GM12874 (cell line): ENCODE data around the gene SOX6.

ENCODE experiments used
- TF ChIP-seq, protein P1 (sequence below): IDR thresholded peaks from 2 replicates; pipeline ENCODE4 v1.5.1; 2011; ENCODE audit warnings: low read depth, mild to moderate bottlenecking, control low read depth, low read length, moderate library complexity; ENCODE audit not compliant: insufficient read depth

SOX6 gene

DNA sequence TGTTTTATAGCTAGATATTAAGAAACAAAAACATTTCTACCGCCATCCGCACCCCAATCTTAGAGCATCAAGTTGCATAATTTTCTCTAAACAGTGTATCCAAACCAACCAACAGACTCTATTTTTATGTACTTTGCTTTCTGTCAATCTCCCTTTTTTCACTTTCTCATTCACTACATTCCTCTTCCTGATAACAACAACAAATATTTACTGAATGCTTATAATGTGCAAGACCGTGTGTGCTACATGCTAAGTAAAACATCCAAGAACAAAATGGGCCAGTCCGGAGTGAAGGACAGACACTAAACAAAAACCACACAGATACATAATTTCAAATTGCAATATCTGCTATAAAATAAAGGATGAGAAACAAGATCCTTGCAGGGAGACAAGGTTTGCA is 38.6 kb upstream of the SOX6 start:
- TF ChIP-seq, protein P1, sequence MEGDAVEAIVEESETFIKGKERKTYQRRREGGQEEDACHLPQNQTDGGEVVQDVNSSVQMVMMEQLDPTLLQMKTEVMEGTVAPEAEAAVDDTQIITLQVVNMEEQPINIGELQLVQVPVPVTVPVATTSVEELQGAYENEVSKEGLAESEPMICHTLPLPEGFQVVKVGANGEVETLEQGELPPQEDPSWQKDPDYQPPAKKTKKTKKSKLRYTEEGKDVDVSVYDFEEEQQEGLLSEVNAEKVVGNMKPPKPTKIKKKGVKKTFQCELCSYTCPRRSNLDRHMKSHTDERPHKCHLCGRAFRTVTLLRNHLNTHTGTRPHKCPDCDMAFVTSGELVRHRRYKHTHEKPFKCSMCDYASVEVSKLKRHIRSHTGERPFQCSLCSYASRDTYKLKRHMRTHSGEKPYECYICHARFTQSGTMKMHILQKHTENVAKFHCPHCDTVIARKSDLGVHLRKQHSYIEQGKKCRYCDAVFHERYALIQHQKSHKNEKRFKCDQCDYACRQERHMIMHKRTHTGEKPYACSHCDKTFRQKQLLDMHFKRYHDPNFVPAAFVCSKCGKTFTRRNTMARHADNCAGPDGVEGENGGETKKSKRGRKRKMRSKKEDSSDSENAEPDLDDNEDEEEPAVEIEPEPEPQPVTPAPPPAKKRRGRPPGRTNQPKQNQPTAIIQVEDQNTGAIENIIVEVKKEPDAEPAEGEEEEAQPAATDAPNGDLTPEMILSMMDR, result no peak

GRCh38 chr11:16393340-16393739 is 37.0 kb upstream of the SOX6 start:
- TF ChIP-seq, protein P1, result no peak

DNA sequence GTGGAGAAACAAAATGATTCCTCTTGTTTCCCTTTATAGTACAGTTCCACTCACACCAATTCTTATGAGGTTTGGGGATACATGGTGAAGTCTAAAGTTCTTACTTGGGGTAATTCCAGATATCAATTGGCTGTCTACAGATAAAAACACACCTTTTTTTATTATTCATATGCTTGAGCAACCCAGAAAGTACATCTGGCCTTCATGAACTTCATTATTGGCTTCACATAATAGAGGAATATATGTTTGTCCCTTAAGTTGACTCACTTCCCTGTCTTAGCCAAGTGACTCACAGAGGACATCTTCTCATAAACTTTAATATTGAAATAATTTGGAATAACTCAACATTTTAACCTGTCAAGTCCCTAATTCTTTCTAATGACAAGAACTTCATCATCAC is 36.3 kb upstream of the SOX6 start:
- TF ChIP-seq, protein P1, result no peak

DNA sequence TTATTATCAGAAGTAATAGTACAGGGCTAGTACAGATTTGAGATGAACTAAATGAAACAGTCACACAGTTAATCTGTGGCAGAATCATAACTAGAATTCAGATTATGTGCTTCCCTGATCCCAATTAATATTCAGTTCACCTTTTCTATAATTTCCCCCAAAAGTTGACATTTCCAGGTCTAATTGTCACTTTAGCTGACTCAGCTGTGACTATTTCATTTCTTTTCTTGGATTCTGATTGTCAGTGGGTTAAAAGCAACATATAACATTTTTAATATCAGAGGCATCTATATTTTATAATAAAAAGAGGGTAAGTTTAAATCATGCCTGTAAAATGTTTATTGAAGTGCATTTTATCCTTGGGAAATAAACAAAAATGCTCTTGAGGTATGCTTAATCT is 28.8 kb upstream of the SOX6 start:
- TF ChIP-seq, protein P1, result no peak

DNA sequence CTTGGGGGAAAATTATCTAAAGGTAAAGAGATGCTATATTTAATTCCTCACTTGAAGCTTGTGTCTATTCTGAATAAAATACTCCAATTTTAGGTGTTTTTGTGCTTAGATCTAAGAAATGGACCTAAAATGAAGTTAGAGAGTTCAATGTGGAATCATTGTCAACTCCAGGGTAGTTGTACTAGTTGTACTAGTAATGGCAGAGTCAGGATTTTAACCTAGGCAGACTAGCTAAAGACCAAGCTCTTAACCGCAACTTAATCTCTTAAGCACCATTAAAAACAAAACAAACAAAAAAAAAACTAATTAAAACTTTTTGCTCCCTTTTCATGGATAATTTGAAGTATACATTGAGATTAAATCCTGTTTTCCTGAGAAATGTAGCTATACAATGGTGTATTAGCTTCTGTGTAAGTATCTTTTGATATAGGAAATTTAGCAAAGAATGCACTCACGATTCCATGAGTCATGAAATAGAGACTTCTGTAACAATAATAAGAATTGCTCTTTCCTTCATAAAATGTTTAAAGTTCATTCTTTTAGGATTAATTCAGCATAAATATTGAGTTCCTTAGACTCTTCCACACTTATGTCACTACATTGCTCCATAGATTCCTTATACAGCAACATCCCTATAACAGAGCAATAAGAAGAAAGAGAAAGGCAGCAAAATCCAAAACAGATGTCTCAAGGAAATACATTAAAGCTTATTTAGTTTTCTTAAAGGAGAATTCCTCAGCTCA is 26.5 kb upstream of the SOX6 start:
- TF ChIP-seq, protein P1, result no peak

DNA sequence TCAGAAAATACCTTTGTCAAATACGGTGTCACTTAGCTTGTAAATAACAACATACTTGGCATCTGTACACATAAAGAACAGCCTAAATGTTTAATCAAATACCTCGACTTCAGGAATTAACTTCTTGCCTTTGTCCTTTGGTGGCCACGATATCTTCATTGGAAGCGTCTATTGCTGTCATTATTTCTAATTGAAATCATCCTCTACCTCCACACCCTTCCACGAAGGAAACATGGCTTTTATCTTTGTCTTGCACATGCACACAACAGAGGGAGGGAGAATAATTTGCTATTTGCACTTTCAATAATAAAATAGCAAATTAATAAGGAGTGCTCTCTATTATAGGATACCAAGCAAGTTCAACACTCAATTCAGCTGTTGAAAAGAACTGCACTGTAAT is 25.8 kb upstream of the SOX6 start:
- TF ChIP-seq, protein P1, result no peak

GRCh38 chr11:16380941-16381568 is 24.7 kb upstream of the SOX6 start:
- TF ChIP-seq, protein P1, result no peak
